ENCODE data around the gene HCAR1. TPM values are rescaled to one million over a fixed set of nuclear protein-coding genes. Genes with fewer than 3 reads are reported as not detected.
"Not testable (repeated sequence)": the region's sequence is repeated elsewhere in the genome, so short reads cannot be mapped to it uniquely, and the experiment has no call there.

The HCAR1 gene
- total and polyA plus RNA-seq, 2 experiments from 2014 or later = not detected

GRCh38 chr12:122713491-122714188, 17.0 kb downstream of the HCAR1 start:
- H3K9me3 ChIP-seq (ENCODE audit: low read depth); H3K4me1 ChIP-seq (ENCODE audit: insufficient read depth); H3K36me3 ChIP-seq (ENCODE audit: low read depth); DNase-seq; H3K9ac ChIP-seq; H3K4me3 ChIP-seq; H4K20me1 ChIP-seq (ENCODE audit: insufficient read depth); H2AFZ ChIP-seq; in situ Hi-C loops (cut with MboI); H3K27me3 ChIP-seq (replicated peaks; ENCODE audit: insufficient read depth); H3F3A ChIP-seq (ENCODE audit: insufficient read depth); H3K4me2 ChIP-seq (ENCODE audit: unreplicated experiment); H3K27ac ChIP-seq; H3K9me2 ChIP-seq (ENCODE audit: insufficient read depth); H3K79me2 ChIP-seq (ENCODE audit: insufficient read depth): not testable (repeated sequence)
- WGBS, 2 experiments (ENCODE audit: low coverage in 1 of 2, low lambda C conversion rate in 2 of 2, missing lambda C conversion rate in 2 of 2) = 93 to 94% methylated on average over 4 of the region's 10 CpGs

GRCh38 chr12:122711266-122711665, 19.4 kb downstream of the HCAR1 start:
- H3K9me2 ChIP-seq (ENCODE audit: insufficient read depth); H3F3A ChIP-seq (ENCODE audit: insufficient read depth); H3K9me3 ChIP-seq (ENCODE audit: low read depth); H3K4me1 ChIP-seq (ENCODE audit: insufficient read depth); H3K36me3 ChIP-seq (ENCODE audit: low read depth); H3K4me2 ChIP-seq (ENCODE audit: unreplicated experiment); H3K27ac ChIP-seq; H2AFZ ChIP-seq; H3K9ac ChIP-seq; H4K20me1 ChIP-seq (ENCODE audit: insufficient read depth); H3K4me3 ChIP-seq; DNase-seq; in situ Hi-C loops (cut with MboI); H3K27me3 ChIP-seq (replicated peaks; ENCODE audit: insufficient read depth); H3K79me2 ChIP-seq (ENCODE audit: insufficient read depth): not testable (repeated sequence)
- 40 to 76% methylated on average over 1 of the region's 1 CpG for WGBS, 2 experiments (ENCODE audit: low coverage in 1 of 2, low lambda C conversion rate in 2 of 2, missing lambda C conversion rate in 2 of 2)

- WGBS, 2 experiments (ENCODE audit: low coverage in 1 of 2, low lambda C conversion rate in 2 of 2, missing lambda C conversion rate in 2 of 2) = 33 to 35% methylated on average over 2 of the region's 2 CpGs
- H3K4me3 ChIP-seq; H3K9me2 ChIP-seq (ENCODE audit: insufficient read depth); H3K4me1 ChIP-seq (ENCODE audit: insufficient read depth); H3K9me3 ChIP-seq (ENCODE audit: low read depth); H4K20me1 ChIP-seq (ENCODE audit: insufficient read depth); H3F3A ChIP-seq (ENCODE audit: insufficient read depth); H3K4me2 ChIP-seq (ENCODE audit: unreplicated experiment); H3K36me3 ChIP-seq (ENCODE audit: low read depth); DNase-seq; H3K27me3 ChIP-seq (replicated peaks; ENCODE audit: insufficient read depth); H3K27ac ChIP-seq; H2AFZ ChIP-seq; H3K79me2 ChIP-seq (ENCODE audit: insufficient read depth); H3K9ac ChIP-seq; in situ Hi-C loops (cut with MboI): not testable (repeated sequence)
Measured at GRCh38 chr12:122710341-122710740, 20.3 kb downstream of the HCAR1 start.

- H3K36me3 ChIP-seq (ENCODE audit: low read depth); in situ Hi-C loops (cut with MboI); H3K9me3 ChIP-seq (ENCODE audit: low read depth); H3K79me2 ChIP-seq (ENCODE audit: insufficient read depth); H4K20me1 ChIP-seq (ENCODE audit: insufficient read depth); H3K27ac ChIP-seq; H3K9me2 ChIP-seq (ENCODE audit: insufficient read depth); H3K4me2 ChIP-seq (ENCODE audit: unreplicated experiment); H3K4me1 ChIP-seq (ENCODE audit: insufficient read depth); H3K27me3 ChIP-seq (replicated peaks; ENCODE audit: insufficient read depth); DNase-seq; H2AFZ ChIP-seq; H3K4me3 ChIP-seq; H3F3A ChIP-seq (ENCODE audit: insufficient read depth); H3K9ac ChIP-seq: not testable (repeated sequence)
- no CpG with 5 or more reads among the region's 3 CpGs for WGBS, 2 experiments (ENCODE audit: low coverage in 1 of 2, low lambda C conversion rate in 2 of 2, missing lambda C conversion rate in 2 of 2)
Measured at GRCh38 chr12:122709287-122709686, 21.4 kb downstream of the HCAR1 start.

GRCh38 chr12:122703841-122704240, 26.8 kb downstream of the HCAR1 start:
- H4K20me1 ChIP-seq (ENCODE audit: insufficient read depth); H3K36me3 ChIP-seq (ENCODE audit: low read depth); H3F3A ChIP-seq (ENCODE audit: insufficient read depth); H3K4me3 ChIP-seq; H3K79me2 ChIP-seq (ENCODE audit: insufficient read depth); DNase-seq; in situ Hi-C loops (cut with MboI); H3K9me2 ChIP-seq (ENCODE audit: insufficient read depth); H3K27ac ChIP-seq; H3K27me3 ChIP-seq (replicated peaks; ENCODE audit: insufficient read depth); H2AFZ ChIP-seq; H3K9me3 ChIP-seq (ENCODE audit: low read depth); H3K4me1 ChIP-seq (ENCODE audit: insufficient read depth); H3K9ac ChIP-seq; H3K4me2 ChIP-seq (ENCODE audit: unreplicated experiment): not testable (repeated sequence)
- WGBS, 2 experiments (ENCODE audit: low coverage in 1 of 2, low lambda C conversion rate in 2 of 2, missing lambda C conversion rate in 2 of 2) = 88 to 94% methylated on average over 3 of the region's 3 CpGs

- H3K9me2 ChIP-seq (ENCODE audit: insufficient read depth); H3K9ac ChIP-seq; H3K4me1 ChIP-seq (ENCODE audit: insufficient read depth); H3K27me3 ChIP-seq (replicated peaks; ENCODE audit: insufficient read depth); H3K4me2 ChIP-seq (ENCODE audit: unreplicated experiment); H3K79me2 ChIP-seq (ENCODE audit: insufficient read depth); H4K20me1 ChIP-seq (ENCODE audit: insufficient read depth); H3F3A ChIP-seq (ENCODE audit: insufficient read depth); H3K9me3 ChIP-seq (ENCODE audit: low read depth); in situ Hi-C loops (cut with MboI); H3K36me3 ChIP-seq (ENCODE audit: low read depth); H3K27ac ChIP-seq; H3K4me3 ChIP-seq; H2AFZ ChIP-seq: not testable (repeated sequence)
- WGBS, 2 experiments (ENCODE audit: low coverage in 1 of 2, low lambda C conversion rate in 2 of 2, missing lambda C conversion rate in 2 of 2) = 84 to 85% methylated on average over 19 to 22 of the region's 22 CpGs
- DNase-seq = peak; percentile 15
Measured at GRCh38 chr12:122702890-122703611, 27.6 kb downstream of the HCAR1 start, which contains the start of gene HCAR2. TSS of gene HCAR2 (minus strand) at chr12:122703357. CDS start at chr12:122703283, 74 bp downstream.

GRCh38 chr12:122701481-122701880, 29.2 kb downstream of the HCAR1 start:
- DNase-seq; H3K9me2 ChIP-seq (ENCODE audit: insufficient read depth); H4K20me1 ChIP-seq (ENCODE audit: insufficient read depth); H3K9me3 ChIP-seq (ENCODE audit: low read depth); H3K27me3 ChIP-seq (replicated peaks; ENCODE audit: insufficient read depth); H3K4me3 ChIP-seq; H3K36me3 ChIP-seq (ENCODE audit: low read depth); H2AFZ ChIP-seq; H3K4me1 ChIP-seq (ENCODE audit: insufficient read depth); H3K9ac ChIP-seq; in situ Hi-C loops (cut with MboI); H3F3A ChIP-seq (ENCODE audit: insufficient read depth); H3K4me2 ChIP-seq (ENCODE audit: unreplicated experiment); H3K79me2 ChIP-seq (ENCODE audit: insufficient read depth); H3K27ac ChIP-seq: not testable (repeated sequence)
- WGBS, 2 experiments (ENCODE audit: low coverage in 1 of 2, low lambda C conversion rate in 2 of 2, missing lambda C conversion rate in 2 of 2) = 33 to 34% methylated on average over 4 of the region's 4 CpGs

All from GM23248 (cell line).